HG03342 (cell line): Measurements from ENCODE around the gene CSF1.
"Not testable (repeated sequence)": the region's sequence is repeated elsewhere in the genome, so short reads cannot be mapped to it uniquely, and the experiment has no call there.

Experiments used
- ATAC-seq: cut with Tn5 transposase; IDR thresholded peaks from one replicate; pipeline ENCODE4 v1.9.1; 2021; ENCODE audit warnings: mild to moderate bottlenecking, moderate library complexity; ENCODE audit not compliant: unreplicated experiment

The CSF1 gene

GRCh38 chr1:109910123-109910962 lies at the start of gene CSF1:
Gene CSF1 (plus strand): TSS chr1:109910849. CDS start chr1:109911024, 175 bp downstream.
- ATAC-seq, result no peak

- ATAC-seq, result not testable (repeated sequence)
Measured at GRCh38 chr1:109861616-109862015, 49.0 kb upstream of the CSF1 start.

- no peak for ATAC-seq
Measured at GRCh38 chr1:109863667-109864046, 47.0 kb upstream of the CSF1 start.

DNA sequence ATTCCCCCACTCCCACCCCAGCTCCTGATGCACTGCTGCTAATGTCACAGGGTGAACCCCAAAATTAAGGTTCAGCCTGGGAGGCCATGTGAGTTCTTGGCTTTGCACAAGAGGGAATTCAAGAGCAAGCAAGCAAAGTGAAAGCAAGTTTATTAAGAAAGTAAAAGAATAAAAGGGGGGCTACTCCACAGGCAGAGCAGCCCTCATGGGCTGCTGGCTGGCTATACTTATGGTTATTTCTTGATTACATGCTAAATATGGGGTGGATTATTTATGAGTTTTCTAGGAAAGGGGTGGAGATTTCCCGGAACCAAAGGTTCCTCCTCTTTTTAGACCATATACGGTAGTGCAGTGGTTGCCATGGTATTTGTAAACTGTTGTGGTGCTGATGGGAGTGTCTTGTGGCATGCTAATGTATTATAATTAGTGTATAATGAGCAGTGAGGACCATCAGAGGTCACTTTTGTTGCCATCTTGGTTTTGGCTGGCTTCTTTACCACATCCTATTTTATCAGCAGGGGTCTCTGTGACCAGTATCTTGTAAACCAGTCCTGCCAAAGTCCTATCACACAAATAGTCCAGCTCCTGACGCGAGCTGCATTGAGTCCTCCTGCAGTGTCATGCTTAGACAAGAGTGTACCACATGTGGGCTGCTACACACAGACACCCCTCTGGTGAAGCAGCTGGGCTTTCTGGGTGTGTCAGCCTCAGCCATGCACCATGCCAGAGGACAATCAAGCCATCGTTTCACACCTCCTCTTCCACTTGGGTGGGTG lies 46.4 kb upstream of the CSF1 start:
- no peak for ATAC-seq

DNA sequence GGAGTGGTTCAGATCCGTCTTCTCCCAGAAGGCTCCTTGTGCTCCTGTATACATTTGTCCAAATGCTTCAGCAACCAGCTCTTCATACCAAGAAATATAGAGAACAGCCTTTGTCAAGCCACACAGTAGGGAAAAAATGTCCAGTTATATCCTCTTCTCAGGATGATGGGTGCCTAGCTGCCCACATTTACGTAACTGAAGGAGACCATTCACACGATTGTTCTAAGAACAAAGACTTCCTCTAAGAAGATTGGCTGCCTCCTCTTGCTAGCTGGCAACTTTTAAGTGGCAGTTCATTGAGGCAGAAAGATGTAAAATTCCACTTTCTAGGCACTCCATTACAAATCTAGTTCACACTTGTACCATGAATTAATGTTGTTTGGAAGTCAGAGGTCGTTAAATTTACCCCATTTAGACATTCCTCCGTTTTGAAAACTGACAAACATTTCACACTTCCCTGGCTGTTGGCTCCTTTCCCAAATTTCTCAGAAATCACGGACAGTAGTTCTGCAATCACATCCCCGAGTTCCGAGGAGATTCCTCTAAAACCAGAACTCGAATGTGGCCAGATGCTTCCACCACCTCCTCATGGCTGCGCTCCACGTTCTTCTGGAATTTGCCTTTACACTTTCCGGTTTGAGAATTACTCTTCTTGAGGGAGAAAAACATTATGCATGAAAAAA lies 45.6 kb upstream of the CSF1 start:
- ATAC-seq, result no peak

- ATAC-seq, result no peak
Measured at GRCh38 chr1:109866071-109866470, 44.6 kb upstream of the CSF1 start.

DNA sequence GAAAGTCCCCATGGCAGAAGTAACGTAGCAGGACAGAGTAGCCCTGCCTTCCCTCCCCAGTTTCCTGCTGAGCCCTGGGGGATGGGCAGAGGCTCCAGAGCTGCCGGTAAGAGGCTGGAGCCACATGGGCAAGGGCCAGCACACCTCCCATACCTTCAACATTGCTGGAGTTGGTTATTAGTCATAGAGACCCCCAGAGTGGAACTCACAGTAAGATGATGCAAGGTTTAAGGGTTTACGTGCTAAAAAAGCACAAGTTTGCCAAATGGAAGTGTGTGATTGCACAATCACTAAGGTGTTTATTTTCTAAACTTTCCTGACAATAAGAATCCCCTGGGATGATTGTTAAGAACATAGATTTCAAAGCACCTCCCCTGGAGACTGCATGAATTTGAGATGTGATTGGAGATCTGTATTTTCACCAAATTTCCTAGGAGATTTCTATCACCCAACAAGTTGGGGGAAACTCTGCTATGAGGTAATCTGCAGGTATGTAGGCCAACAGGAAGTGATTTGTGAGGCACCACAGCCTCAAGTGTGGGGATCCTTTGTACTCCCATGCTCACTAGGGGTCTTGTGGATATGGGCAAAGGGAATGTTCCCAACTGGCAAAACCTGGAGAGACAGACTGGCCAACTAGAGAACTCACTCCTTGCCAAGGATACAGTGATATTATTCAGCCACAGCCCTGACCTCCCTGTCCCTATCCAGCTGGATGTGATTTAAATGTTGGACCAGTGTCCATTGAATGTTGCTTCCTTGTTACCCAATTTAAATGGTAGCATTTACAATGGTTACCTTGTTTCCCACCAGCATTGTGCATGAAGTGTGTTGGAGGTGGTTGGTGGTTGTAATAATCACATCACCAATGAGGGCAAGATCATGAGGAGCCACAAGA lies 37.1 kb upstream of the CSF1 start:
- no peak for ATAC-seq

GRCh38 chr1:109874445-109874844 lies 36.2 kb upstream of the CSF1 start:
- no peak for ATAC-seq

DNA sequence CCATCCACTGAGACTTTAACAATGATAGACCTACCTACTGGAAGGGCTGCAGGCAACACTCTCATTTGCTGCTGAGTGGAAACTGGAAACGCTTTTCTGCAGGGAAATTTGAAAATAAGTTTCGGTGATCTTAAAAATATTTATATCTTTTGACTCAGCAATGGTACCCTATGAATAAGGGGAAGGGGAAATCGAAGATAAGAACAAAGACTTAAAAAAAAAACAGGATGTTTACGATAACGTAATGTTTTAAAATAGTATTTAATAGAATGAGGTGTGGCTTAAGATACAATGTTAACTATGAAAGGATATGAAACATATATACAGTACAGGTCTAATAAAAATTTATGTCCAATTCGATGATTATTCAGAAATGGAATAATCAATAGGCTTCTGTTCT lies 34.8 kb upstream of the CSF1 start:
- ATAC-seq, result no peak

DNA sequence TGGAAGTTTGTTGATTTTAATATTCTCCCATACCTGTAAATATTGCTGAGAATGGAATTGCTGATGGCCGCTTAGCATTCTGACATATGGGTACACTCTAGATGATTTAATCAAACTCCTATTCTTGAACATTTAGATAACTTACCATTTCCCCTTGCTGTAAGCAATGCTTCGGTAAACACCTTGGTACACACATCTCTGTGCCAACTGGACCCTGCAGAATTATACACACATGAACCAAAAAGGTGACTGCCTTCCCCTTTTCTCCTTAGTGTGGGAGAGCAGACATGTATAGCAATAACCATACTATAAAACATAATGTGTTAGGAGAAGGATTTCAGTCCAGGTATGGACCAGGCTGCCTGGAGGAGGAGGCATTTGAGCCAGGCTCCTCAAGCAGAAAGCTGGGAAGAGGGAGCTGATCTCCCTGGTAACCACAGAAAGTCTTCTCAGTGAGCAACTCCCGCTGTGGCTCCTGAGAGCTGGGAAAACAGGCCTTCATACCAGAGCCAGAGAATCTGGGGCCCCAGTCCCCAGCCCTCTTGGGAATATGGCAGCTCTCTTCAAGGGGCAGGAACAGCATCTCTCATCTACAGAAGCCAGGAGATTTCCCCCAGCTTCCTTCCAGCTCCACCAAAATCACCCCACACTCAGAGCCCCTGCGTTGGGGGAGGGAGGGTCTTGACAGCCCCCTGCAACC lies 33.9 kb upstream of the CSF1 start:
- ATAC-seq, result no peak

GRCh38 chr1:109877317-109877771 lies 33.3 kb upstream of the CSF1 start:
- ATAC-seq, result no peak

DNA sequence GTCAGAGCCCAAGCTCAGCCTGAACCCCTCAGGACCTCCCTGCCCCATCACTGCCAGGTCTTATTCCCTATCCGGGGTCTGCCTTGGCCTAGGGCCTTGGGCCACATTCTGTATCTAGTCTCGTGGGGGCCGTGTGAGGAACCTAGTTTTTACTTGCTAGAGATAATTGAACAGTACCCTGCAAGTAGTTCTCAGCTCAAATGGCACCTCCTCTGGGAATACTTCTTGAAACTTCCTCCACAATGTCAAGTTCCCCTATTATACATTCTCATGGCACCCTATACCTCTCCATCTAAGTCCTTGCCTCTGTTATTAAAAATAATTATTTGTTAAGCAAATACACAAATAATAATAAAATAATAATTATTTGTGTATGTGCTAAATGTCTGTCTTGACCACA lies 32.9 kb upstream of the CSF1 start:
- ATAC-seq, result no peak

DNA sequence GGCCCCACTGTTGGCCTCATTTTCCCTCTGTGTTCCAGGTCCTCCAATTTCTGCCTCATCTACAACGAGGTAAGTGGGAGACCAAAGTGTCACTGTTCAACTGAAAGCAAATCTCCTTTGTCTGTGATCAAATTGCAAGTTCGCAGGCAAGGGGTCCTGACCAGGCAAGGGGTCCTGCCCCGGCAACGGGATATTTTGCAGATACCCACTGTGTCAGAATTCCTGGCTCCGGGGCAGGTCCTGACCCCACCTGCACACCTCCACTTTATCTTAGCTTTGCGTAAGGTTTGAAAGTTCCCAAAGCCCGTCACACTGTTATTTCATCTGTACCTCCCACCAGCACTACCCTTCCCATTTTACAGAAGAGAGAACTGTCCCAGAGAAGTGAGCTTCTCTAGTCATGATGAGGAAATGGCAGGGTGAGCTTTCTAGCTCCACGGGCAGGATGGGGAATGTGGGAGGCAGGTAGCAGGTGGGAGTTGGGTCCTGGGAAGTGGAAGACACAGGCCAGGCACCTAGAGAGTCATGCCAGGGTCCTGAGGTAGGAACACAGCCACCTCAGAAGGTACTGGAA lies 32.0 kb upstream of the CSF1 start:
- ATAC-seq, result no peak

DNA sequence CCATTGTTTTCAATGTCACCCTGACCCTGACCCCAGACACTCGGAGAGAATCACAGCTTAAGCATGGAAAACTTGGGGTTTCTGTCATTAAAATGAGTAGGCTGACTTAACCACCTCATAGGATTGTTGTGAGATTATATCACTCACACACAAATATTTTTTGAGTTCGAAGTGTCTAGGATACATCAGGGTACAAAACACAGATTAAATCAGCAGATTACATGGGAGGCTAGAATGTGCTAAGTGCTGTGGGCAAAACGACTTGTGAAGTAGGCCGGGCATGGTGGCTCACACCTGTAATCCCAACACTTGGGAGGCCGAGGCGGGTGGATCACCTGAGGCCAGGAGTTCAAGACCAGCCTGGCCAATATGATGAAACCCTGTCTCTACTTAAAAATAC lies 31.3 kb upstream of the CSF1 start:
- not testable (repeated sequence) for ATAC-seq

DNA sequence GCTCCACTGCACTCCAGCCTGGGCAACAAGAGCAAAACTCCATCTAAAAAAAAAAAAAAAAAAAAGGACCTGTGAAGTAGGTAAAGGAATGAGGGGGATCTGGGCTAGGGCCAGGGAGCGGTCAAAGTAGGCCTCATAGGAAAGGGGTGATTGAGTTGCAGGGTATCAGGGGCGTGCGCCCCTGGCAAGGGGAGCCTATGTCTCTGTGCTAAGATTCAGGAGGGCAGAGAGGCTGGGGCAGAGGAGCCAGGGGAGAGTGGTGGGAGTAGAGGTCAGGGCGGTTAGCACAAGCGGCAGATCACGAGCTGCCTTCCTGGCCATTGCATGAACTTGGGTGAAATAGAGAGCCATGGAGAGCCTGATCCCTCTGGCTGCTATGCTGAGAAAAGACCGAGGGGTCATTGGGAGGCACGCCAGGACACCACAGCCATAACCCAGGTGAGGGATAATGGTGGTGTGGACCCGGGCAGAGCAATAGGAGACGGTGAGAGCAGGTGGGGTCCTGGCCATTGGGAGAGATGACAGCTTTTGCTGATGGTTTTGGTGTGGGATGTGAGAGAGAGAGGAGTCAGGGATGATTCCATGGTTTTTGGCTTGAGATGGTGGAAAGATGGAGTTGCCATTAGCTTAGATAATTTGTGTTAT lies 30.6 kb upstream of the CSF1 start:
- no peak for ATAC-seq

GRCh38 chr1:109880971-109881894 lies 29.4 kb upstream of the CSF1 start:
- ATAC-seq, result no peak

DNA sequence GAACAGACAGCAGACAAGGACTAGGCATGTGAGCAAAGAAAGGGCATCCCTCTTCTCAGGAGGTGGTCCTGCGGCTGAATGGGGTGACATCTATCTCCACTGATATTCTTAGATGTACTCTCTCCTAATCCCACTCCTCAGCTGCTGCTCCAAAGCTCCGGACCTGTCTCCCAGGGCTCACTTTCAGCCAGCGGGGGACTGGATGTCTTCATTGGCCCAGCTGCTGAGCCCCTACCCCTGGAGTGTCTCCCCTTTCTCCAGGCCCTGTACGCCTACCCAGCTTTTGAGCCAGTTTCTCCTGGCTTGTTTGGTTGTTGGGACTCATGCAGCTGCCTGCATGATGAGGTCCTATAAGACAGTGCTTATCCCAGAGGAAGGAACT lies 28.8 kb upstream of the CSF1 start:
- no peak for ATAC-seq
